ENCODE data around the gene TWIST2. TPM values are rescaled to one million over a fixed set of nuclear protein-coding genes. Genes with fewer than 3 reads are reported as not detected.

TWIST2 gene
- polyA plus RNA-seq, 3 donors = 0.43 to 0.49 (median 0.43) TPM

DNA sequence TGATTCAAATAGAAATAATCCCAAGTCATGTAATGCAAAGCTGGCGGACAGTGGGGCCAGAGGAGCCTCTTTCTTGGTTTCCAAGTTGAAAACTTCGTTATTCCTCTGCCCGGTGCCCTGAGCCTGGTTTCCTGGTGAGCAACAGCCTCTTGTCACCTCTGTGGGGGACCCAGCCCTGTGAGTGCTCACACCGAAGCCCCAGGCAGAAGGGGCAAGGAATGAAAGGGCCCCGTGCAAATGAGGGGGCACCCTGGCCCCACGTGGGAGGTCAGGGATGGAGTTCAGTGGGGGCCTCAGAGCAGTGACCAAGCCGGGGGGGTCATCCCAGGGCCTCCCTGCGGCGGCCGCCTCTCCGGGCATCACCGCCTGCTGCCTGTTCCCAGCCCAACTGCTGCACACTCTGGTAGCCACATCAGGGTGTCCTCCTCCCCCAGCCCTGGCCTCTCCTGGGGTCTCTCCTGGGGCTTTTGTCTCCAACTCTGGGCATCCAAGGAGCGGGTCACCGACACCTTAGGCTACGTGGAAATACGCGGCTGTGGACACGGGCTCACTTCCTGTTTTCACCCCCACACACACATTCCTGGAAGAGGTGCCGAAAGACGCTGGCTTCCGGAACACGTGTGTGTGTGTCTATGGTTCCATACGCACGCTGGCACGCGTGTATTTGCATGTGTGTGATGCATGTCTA lies 64.5 kb downstream of the TWIST2 start:
- Mint-ChIP-seq H3K27me3 (ENCODE audit: low read depth in 3 of 3) (peaks cover 5 to 17% (median 6%) of the 10 kb centered on the region in 3 donors), H3K36me3 (no peaks in the 10 kb centered on the region), H3K27ac (no peak overlapping the region), H3K4me3 (no peak overlapping the region), H3K9me3 (peaks cover 0 to 6% (median 3%) of the 10 kb centered on the region in 7 donors), H3K4me1 (no peaks in the 10 kb centered on the region)
- H3K36me3 ChIP-seq (replicated peaks in 1 of 2; ENCODE audit: control insufficient read depth in 1 of 2, insufficient read depth in 2 of 2, low read length in 2 of 2) = no peaks in the 10 kb centered on the region
- no peak overlapping the region for H3K27ac ChIP-seq (ENCODE audit: low read depth in 1 of 2, low read length in 2 of 2)
- no peak for DNase-seq
- peaks cover 0 to 3% of the 10 kb centered on the region in 2 donors for H3K9me3 ChIP-seq (replicated peaks in 1 of 2; ENCODE audit: control insufficient read depth in 1 of 2, insufficient read depth in 1 of 2, low read length in 2 of 2)
- H3K79me2 ChIP-seq (ENCODE audit: insufficient read depth, low read length) = no peaks in the 10 kb centered on the region
- TF ChIP-seq, protein P1, sequence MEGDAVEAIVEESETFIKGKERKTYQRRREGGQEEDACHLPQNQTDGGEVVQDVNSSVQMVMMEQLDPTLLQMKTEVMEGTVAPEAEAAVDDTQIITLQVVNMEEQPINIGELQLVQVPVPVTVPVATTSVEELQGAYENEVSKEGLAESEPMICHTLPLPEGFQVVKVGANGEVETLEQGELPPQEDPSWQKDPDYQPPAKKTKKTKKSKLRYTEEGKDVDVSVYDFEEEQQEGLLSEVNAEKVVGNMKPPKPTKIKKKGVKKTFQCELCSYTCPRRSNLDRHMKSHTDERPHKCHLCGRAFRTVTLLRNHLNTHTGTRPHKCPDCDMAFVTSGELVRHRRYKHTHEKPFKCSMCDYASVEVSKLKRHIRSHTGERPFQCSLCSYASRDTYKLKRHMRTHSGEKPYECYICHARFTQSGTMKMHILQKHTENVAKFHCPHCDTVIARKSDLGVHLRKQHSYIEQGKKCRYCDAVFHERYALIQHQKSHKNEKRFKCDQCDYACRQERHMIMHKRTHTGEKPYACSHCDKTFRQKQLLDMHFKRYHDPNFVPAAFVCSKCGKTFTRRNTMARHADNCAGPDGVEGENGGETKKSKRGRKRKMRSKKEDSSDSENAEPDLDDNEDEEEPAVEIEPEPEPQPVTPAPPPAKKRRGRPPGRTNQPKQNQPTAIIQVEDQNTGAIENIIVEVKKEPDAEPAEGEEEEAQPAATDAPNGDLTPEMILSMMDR (IDR thresholded peaks at IDR 0.05) = no peak
- 77% methylated on average over 12 of the region's 26 CpGs for WGBS (ENCODE audit: insufficient coverage)
- intact Hi-C loops (cut with micrococcal nuclease) = no loop called here
- H3K9ac ChIP-seq (ENCODE audit: insufficient read depth, low read length, poor library complexity, severe bottlenecking) = no peak overlapping the region
- H3K4me2 ChIP-seq (replicated peaks; ENCODE audit: extremely low read depth, low read length, poor library complexity, severe bottlenecking) = no peak overlapping the region
- H3K4me3 ChIP-seq (replicated peaks in 1 of 3; ENCODE audit: low read depth in 2 of 3, low read length in 3 of 3) = no peak overlapping the region
- H4K20me1 ChIP-seq (ENCODE audit: insufficient read depth, low read length) = no peaks in the 10 kb centered on the region
- H2AFZ ChIP-seq (ENCODE audit: insufficient read depth, low read depth, low read length, poor library complexity, severe bottlenecking) = no peak overlapping the region
- H3K4me1 ChIP-seq (ENCODE audit: control insufficient read depth in 1 of 2, insufficient read depth in 2 of 2, low read length in 2 of 2) = no peaks in the 10 kb centered on the region
- no peaks in the 10 kb centered on the region for H3K27me3 ChIP-seq (ENCODE audit: control insufficient read depth in 2 of 2, insufficient read depth in 2 of 2, low read length in 2 of 2)

DNA sequence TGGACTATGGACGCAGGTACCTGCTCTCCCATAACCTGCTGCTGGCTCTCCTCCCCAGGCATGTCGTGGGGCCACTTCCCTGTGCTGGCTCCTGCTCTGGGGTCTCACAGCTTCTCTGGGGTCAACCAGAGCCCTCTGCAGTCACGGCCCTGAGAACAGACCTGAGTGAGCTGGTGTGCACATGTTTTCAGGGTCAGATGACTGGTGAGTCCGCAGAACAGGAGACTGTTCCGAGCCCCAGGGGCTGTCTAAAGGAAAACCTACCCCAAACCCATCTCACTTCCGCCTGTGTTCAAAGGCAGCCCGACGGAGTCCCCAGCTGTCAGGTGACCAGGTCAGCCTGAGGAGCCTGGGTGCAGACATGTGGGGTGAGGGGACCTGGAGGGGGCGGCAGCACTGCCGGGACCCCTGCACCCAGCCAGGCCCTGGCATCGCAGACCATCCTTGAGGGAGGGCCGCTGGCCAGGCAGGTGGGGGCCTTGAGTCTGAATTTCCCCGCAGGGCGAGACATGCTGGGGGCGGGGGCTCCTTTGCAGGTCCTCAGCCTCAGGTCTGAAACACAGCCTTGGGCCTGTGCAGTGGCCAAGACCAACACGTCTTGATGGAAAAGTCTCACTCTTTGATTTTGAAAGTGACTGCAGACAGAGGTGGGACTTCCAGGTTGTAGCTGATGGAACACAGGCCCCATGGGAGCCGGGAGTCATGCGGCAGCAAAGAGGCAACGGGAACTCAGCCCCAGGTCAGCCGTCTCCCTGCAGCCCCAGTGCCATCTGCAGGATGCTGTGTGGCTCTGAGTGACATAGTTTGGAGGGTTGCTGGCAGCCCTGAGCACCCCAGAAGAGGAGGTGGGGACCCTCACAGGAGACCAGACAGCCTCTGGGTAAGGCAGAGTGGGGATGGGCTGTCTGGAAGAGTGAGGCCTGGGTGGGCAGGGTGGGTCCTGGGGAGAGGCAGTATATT lies 65.3 kb downstream of the TWIST2 start:
- no peaks in the 10 kb centered on the region for H3K36me3 ChIP-seq (replicated peaks in 1 of 2; ENCODE audit: control insufficient read depth in 1 of 2, insufficient read depth in 2 of 2, low read length in 2 of 2)
- Mint-ChIP-seq H3K36me3 (no peaks in the 10 kb centered on the region), H3K4me1 (no peaks in the 10 kb centered on the region), H3K9me3 (peaks cover 0 to 6% (median 3%) of the 10 kb centered on the region in 7 donors), H3K27me3 (ENCODE audit: low read depth in 3 of 3) (peaks cover 5 to 21% (median 6%) of the 10 kb centered on the region in 3 donors), H3K27ac (no peak overlapping the region), H3K4me3 (no peak overlapping the region)
- no peak overlapping the region for H3K4me2 ChIP-seq (replicated peaks; ENCODE audit: extremely low read depth, low read length, poor library complexity, severe bottlenecking)
- no peak overlapping the region for H3K4me3 ChIP-seq (replicated peaks in 1 of 3; ENCODE audit: low read depth in 2 of 3, low read length in 3 of 3)
- no peak for DNase-seq
- H4K20me1 ChIP-seq (ENCODE audit: insufficient read depth, low read length) = no peaks in the 10 kb centered on the region
- H3K4me1 ChIP-seq (ENCODE audit: control insufficient read depth in 1 of 2, insufficient read depth in 2 of 2, low read length in 2 of 2) = no peaks in the 10 kb centered on the region
- no peak overlapping the region for H3K9ac ChIP-seq (ENCODE audit: insufficient read depth, low read length, poor library complexity, severe bottlenecking)
- H3K27ac ChIP-seq (ENCODE audit: low read depth in 1 of 2, low read length in 2 of 2) = no peak overlapping the region
- no peaks in the 10 kb centered on the region for H3K79me2 ChIP-seq (ENCODE audit: insufficient read depth, low read length)
- H2AFZ ChIP-seq (ENCODE audit: insufficient read depth, low read depth, low read length, poor library complexity, severe bottlenecking) = no peak overlapping the region
- no peaks in the 10 kb centered on the region for H3K27me3 ChIP-seq (ENCODE audit: control insufficient read depth in 2 of 2, insufficient read depth in 2 of 2, low read length in 2 of 2)
- intact Hi-C loops (cut with micrococcal nuclease) = no loop called here
- peaks cover 0 to 3% of the 10 kb centered on the region in 2 donors for H3K9me3 ChIP-seq (replicated peaks in 1 of 2; ENCODE audit: control insufficient read depth in 1 of 2, insufficient read depth in 1 of 2, low read length in 2 of 2)
- WGBS (ENCODE audit: insufficient coverage) = 82% methylated on average over 16 of the region's 20 CpGs
- TF ChIP-seq, protein P1 (IDR thresholded peaks at IDR 0.05) = no peak

All from CD14-positive monocyte (primary cell).